ENCODE measurements around the gene ALG5. TPM values are rescaled to one million over a fixed set of nuclear protein-coding genes. Genes with fewer than 3 reads are reported as not detected.

The ALG5 gene
- total and polyA plus RNA-seq, 3 donors from 2014 or later: 16.8 to 27.1 (median 18.0) TPM

- Histone ChIP-seq H3K4me1 (no peaks in the 10 kb centered on the region), H3K9me3 (no peaks in the 10 kb centered on the region), H3K36me3 (ENCODE audit: low read depth, missing control alignments) (no peaks in the 10 kb centered on the region), H3K27ac (no peak overlapping the region), H3K27me3 (no peaks in the 10 kb centered on the region), H3K4me3 (no peak overlapping the region)
- intact Hi-C loops (cut with DNase I; ENCODE audit: low total_unique reads): no loop called here
- TF ChIP-seq, protein P1, sequence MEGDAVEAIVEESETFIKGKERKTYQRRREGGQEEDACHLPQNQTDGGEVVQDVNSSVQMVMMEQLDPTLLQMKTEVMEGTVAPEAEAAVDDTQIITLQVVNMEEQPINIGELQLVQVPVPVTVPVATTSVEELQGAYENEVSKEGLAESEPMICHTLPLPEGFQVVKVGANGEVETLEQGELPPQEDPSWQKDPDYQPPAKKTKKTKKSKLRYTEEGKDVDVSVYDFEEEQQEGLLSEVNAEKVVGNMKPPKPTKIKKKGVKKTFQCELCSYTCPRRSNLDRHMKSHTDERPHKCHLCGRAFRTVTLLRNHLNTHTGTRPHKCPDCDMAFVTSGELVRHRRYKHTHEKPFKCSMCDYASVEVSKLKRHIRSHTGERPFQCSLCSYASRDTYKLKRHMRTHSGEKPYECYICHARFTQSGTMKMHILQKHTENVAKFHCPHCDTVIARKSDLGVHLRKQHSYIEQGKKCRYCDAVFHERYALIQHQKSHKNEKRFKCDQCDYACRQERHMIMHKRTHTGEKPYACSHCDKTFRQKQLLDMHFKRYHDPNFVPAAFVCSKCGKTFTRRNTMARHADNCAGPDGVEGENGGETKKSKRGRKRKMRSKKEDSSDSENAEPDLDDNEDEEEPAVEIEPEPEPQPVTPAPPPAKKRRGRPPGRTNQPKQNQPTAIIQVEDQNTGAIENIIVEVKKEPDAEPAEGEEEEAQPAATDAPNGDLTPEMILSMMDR (IDR thresholded peaks at IDR 0.05): no peak
- no peak for TF ChIP-seq POLR2A (IDR thresholded peaks at IDR 0.05)
- WGBS, 2 donors: 93 to 96% methylated on average over 4 of the region's 4 CpGs
- no peak for DNase-seq
Observed at GRCh38 chr13:36992362-36992761, 6.8 kb downstream of the ALG5 start.

GRCh38 chr13:36986462-36987240 is 12.5 kb downstream of the ALG5 start:
- 89% methylated on average over 2 of the region's 2 CpGs for WGBS, 2 donors

DNA sequence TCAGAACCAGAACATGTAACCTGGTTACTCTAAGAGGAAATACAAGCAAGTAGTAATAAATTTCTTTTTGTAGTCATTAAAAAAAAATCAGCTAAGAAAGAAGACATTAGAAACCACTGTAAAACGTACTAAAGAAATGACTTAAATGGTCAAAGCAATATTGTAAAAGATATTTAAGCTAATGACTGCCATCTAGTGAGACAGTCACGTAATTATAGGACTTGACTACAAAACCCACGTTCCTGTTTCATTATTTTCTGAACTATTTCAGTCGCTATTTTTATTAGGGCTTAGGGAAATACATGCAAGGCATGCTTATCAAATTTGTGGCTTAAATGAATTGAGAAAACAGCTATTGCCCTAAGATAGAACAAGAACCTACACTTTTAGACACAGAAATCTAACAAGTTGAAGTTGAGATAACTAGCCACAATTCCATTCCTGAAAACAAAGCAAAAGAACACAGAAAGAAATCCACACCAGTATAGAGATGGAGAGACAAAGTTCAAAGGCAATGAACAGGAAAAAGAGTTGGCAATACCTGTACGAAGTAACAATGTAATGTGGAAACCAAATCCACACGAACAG is 17.9 kb downstream of the ALG5 start:
- no peak for DNase-seq
- Histone ChIP-seq H3K9me3 (no peaks in the 10 kb centered on the region), H3K27ac (no peak overlapping the region), H3K4me3 (no peak overlapping the region), H3K27me3 (no peaks in the 10 kb centered on the region), H3K4me1 (no peaks in the 10 kb centered on the region), H3K36me3 (ENCODE audit: low read depth, missing control alignments) (no peaks in the 10 kb centered on the region)
- intact Hi-C loops (cut with DNase I; ENCODE audit: low total_unique reads): loop anchor here (5.0 kb wide), 1 partner anchor 124 kb away; no protein-coding TSS in a partner anchor
- 36 to 39% methylated on average over 6 of the region's 6 CpGs for WGBS, 2 donors
- TF ChIP-seq, protein P1 (IDR thresholded peaks at IDR 0.05): peak in 2 of 3 experiments; percentile 22 to 55
- TF ChIP-seq POLR2A (IDR thresholded peaks at IDR 0.05): no peak

More at GRCh38 chr13:36986462-36987240, 12.5 kb downstream of the ALG5 start:
- no peaks in the 10 kb centered on the region for H3K4me1 ChIP-seq
- intact Hi-C loops (cut with DNase I; ENCODE audit: low total_unique reads): no loop called here
- no peak for TF ChIP-seq POLR2A (IDR thresholded peaks at IDR 0.05)
- TF ChIP-seq, protein P1 (IDR thresholded peaks at IDR 0.05): no peak
- H3K4me3 ChIP-seq: no peak overlapping the region
- H3K27ac ChIP-seq: no peak overlapping the region
- no peaks in the 10 kb centered on the region for H3K36me3 ChIP-seq (ENCODE audit: low read depth, missing control alignments)
- DNase-seq: no peak
- no peaks in the 10 kb centered on the region for H3K9me3 ChIP-seq
- H3K27me3 ChIP-seq: no peaks in the 10 kb centered on the region

DNA sequence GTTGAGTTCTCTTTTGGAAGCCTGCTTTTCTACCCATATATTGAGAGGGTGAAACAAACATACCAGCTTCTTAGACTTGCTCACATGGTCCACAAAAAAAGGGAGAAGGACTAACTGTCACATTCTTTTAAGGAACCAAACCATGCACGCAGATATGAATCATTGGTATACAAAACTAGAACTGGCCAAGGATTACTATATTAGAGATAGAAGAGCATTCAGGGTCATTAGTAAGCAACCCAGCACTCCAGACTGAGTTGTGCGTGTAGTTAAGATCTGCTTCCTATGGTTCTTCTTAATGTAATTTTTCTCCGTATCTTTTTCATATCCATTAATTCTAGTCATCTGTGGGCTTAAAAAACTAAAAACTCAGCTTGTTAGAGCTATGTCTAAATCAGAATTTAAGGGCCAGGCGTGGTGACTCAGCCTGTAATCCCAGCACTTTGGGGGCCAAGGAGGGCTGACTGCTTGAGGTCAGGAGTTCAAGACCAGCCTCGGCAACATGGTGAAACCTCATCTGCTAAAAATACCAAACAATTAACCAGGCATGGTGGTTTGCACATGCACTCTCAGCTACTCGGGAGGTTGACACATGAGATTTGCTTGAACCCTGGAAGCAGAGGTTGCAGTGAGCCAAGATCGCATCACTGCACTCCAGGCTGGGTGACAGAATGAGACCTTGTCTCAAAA is 19.6 kb downstream of the ALG5 start:
- TF ChIP-seq, protein P1 (IDR thresholded peaks at IDR 0.05): no peak
- TF ChIP-seq POLR2A (IDR thresholded peaks at IDR 0.05): no peak
- intact Hi-C loops (cut with DNase I; ENCODE audit: low total_unique reads): loop anchor here (5.0 kb wide), 1 partner anchor 122 kb away; no protein-coding TSS in a partner anchor
- Histone ChIP-seq H3K27me3 (no peaks in the 10 kb centered on the region), H3K4me3 (no peak overlapping the region), H3K36me3 (ENCODE audit: low read depth, missing control alignments) (no peaks in the 10 kb centered on the region), H3K4me1 (no peaks in the 10 kb centered on the region), H3K9me3 (no peaks in the 10 kb centered on the region), H3K27ac (no peak overlapping the region)
- 86 to 87% methylated on average over 7 of the region's 7 CpGs for WGBS, 2 donors
- DNase-seq: no peak
